GM19239 (cell line): ENCODE data around the gene USP36.

ENCODE experiments used
- DNase-seq: peaks from one replicate; pipeline ENCODE4 v3.0.0; 2011; ENCODE audit warnings: low spot score; ENCODE audit not compliant: insufficient read length
- FAIRE-seq: peaks from 2 replicates; lab custom pipeline; 2011; peaks lifted over from hg19 to GRCh38; lab: Jason Lieb, UNC

USP36 gene

GRCh38 chr17:78840530-78840779, 159 bp downstream of the USP36 start:
- no peak for FAIRE-seq
- DNase-seq, result no peak

GRCh38 chr17:78839762-78840529, 668 bp downstream of the USP36 start:
- DNase-seq, result peak; percentile 34
- FAIRE-seq, result no peak

GRCh38 chr17:78839235-78839761, 1.3 kb downstream of the USP36 start:
- DNase-seq (peak; percentile 27), FAIRE-seq (peak; percentile 14)

GRCh38 chr17:78838574-78839005, 2.0 kb downstream of the USP36 start:
- FAIRE-seq (no peak), DNase-seq (no peak)

GRCh38 chr17:78836420-78837021, 4.1 kb downstream of the USP36 start:
- DNase-seq (no peak), FAIRE-seq (no peak)

GRCh38 chr17:78834571-78834970, 6.0 kb downstream of the USP36 start:
- no peak for FAIRE-seq

GRCh38 chr17:78832541-78832810, 8.1 kb downstream of the USP36 start:
- DNase-seq (no peak), FAIRE-seq (no peak)

More at GRCh38 chr17:78834571-78834970, 6.0 kb downstream of the USP36 start:
- no peak for DNase-seq

GRCh38 chr17:78831688-78832540, 8.7 kb downstream of the USP36 start:
- no peak for FAIRE-seq

GRCh38 chr17:78829477-78829876, 11.1 kb downstream of the USP36 start:
- DNase-seq (no peak), FAIRE-seq (no peak)

More at GRCh38 chr17:78831688-78832540, 8.7 kb downstream of the USP36 start:
- no peak for DNase-seq

GRCh38 chr17:78828470-78829185, 12.0 kb downstream of the USP36 start:
- DNase-seq, result no peak
- no peak for FAIRE-seq

GRCh38 chr17:78826836-78827509, 13.6 kb downstream of the USP36 start:
- FAIRE-seq (no peak), DNase-seq (no peak)

GRCh38 chr17:78826421-78826820, 14.2 kb downstream of the USP36 start:
- FAIRE-seq (no peak), DNase-seq (no peak)

- DNase-seq (no peak), FAIRE-seq (no peak)
These were observed 14.9 kb downstream of the USP36 start for GRCh38 chr17:78825696-78826095.

- DNase-seq (no peak), FAIRE-seq (no peak)
These were observed 16.4 kb downstream of the USP36 start for GRCh38 chr17:78824240-78824639.

- FAIRE-seq, result no peak
- DNase-seq, result no peak
These were observed 17.1 kb downstream of the USP36 start for GRCh38 chr17:78823282-78824046.

- no peak for DNase-seq
- no peak for FAIRE-seq
These were observed 18.1 kb downstream of the USP36 start for GRCh38 chr17:78822552-78822951.

- DNase-seq, result no peak
- FAIRE-seq, result no peak
These were observed 18.7 kb downstream of the USP36 start for GRCh38 chr17:78821961-78822360.

- no peak for DNase-seq
- FAIRE-seq, result no peak
These were observed 19.8 kb downstream of the USP36 start for GRCh38 chr17:78820841-78821240.
